GM19239 (cell line): Measurements from ENCODE around the gene TM4SF4.

ENCODE experiments used
- DNase-seq: peaks from one replicate; pipeline ENCODE4 v3.0.0; 2011; ENCODE audit warnings: low spot score; ENCODE audit not compliant: insufficient read length
- FAIRE-seq: peaks from 2 replicates; lab custom pipeline; 2011; peaks lifted over from hg19 to GRCh38; lab: Jason Lieb, UNC

Gene TM4SF4

DNA sequence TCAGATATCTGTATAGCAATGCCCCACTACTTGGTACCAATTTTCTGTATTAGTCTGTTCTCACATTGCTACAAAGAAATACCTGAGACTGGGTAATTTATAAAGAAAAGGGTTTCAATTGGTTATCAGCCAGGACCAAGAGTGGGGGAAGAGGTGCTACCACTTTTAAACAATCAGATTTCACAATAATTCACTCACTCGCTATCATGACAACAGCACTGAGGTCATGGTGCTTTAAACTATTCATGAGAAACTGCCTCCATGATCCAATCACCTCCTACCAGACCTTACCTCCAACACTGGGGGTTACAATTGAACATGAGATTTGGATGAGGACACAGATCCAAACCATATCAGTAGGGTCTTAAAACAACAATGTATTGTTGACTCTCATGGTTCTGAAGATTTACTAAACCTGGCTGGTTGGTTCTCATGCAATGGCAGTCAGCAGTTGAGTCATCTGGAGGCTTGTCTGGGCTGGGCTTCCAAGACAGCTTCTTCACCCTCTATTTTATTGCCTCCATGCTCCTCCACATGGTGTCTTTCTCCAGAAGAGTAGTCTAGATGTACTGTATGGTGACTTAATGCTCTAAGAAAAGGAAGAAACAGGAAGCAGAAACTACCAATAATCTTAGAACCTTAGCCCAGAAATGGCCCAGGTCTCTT, 21.2 kb upstream of the TM4SF4 start:
- FAIRE-seq (no peak), DNase-seq (no peak)

DNA sequence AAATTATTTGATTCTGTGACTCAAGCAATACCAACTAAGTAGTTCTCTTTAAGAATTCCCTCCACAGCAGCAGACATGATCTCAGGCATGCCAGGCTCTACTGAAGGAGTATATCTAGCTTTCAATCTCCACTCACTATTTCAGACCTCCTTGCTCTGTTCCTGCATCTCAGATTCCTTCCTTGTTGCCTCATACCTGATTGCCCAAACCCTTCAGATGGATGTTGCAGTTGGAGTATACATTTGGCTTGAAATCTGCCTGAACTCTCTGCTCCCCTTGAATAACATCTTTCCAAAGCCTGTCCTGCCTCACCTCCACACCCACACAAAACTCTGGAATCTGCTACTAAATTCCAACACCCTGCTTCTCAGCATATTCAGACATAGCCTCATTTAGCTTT, 19.8 kb upstream of the TM4SF4 start:
- FAIRE-seq, result no peak
- no peak for DNase-seq

- no peak for DNase-seq
- no peak for FAIRE-seq
Observed at GRCh38 chr3:149455366-149455765, 19.1 kb upstream of the TM4SF4 start.

- no peak for DNase-seq
- no peak for FAIRE-seq
Observed at GRCh38 chr3:149455989-149456388, 18.5 kb upstream of the TM4SF4 start.

- DNase-seq (no peak), FAIRE-seq (no peak)
Observed at GRCh38 chr3:149459491-149460059, 14.9 kb upstream of the TM4SF4 start.

- FAIRE-seq (no peak), DNase-seq (no peak)
Observed at GRCh38 chr3:149460117-149460516, 14.4 kb upstream of the TM4SF4 start.

- DNase-seq (no peak), FAIRE-seq (no peak)
Observed at GRCh38 chr3:149462051-149462450, 12.4 kb upstream of the TM4SF4 start.

DNA sequence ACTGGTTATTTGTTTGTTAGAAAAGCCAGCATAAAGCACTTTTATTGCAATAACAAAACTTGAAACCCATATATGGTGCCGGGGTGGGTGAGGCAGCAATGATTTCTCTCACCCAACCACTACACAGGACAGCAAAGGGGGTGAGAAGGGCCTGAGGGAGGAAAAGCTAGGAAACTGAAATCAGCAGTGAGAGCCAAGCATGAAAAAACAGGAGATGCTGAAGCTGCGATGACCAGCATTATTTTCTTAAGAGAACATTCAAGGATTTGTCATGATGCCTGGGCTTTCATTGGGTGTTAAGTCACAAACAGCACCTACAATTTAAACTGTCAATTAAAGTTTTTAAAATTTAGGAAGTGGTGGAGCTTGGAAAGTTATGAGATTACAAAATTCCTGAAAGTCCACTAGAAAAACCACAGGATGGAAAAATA, 11.9 kb upstream of the TM4SF4 start:
- no peak for DNase-seq

GRCh38 chr3:149463921-149464320, 10.6 kb upstream of the TM4SF4 start:
- FAIRE-seq, result no peak
- DNase-seq, result no peak

More for the DNA sequence above, 11.9 kb upstream of the TM4SF4 start:
- FAIRE-seq, result no peak

GRCh38 chr3:149464542-149465328, 9.8 kb upstream of the TM4SF4 start:
- DNase-seq (no peak), FAIRE-seq (no peak)

DNA sequence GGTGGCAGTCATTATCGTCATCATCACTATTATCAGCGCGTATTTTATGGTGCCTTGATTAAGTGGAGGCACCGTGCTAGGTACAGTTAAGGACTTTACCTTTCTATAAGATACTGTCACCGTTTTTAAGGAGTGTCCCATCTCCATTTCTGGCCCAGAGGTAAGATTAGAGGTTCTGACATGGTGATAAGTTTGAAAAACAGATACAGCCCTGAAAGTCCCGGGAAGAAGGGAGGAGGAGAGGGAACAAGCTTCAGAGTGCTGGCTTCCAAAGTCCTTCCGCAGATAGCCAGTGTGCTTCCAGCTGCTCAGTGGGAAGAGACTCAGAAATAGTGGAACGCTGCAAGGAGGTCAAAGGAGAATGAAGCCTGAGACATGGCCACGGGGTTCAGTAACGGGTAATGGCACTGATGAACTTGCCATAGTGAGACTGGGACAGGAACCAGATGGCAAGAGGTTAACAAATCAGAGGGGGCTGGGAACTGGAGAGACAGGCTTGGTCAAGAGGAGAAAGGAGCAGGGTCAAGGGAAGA, 9.1 kb upstream of the TM4SF4 start:
- FAIRE-seq, result no peak
- no peak for DNase-seq

DNA sequence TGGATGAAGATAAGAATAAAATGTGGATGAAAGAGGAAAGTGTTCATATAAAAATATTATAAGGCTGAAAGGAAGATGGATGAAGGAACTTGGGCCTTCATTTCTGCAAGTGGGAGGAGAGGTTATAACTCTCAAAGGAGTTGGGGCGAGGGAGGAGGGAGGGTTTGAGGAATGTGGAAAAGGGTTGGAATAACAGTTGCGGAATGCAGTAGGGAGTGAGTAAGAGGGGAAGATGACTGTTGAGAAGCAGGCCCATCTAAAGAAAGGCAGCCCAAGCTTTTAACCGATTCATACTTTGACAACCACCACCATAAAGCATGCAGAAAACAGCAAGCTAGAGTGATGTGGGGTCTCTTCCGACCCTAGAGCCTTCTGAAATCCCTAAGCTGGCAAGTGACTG, 8.3 kb upstream of the TM4SF4 start:
- DNase-seq (no peak), FAIRE-seq (no peak)

DNA sequence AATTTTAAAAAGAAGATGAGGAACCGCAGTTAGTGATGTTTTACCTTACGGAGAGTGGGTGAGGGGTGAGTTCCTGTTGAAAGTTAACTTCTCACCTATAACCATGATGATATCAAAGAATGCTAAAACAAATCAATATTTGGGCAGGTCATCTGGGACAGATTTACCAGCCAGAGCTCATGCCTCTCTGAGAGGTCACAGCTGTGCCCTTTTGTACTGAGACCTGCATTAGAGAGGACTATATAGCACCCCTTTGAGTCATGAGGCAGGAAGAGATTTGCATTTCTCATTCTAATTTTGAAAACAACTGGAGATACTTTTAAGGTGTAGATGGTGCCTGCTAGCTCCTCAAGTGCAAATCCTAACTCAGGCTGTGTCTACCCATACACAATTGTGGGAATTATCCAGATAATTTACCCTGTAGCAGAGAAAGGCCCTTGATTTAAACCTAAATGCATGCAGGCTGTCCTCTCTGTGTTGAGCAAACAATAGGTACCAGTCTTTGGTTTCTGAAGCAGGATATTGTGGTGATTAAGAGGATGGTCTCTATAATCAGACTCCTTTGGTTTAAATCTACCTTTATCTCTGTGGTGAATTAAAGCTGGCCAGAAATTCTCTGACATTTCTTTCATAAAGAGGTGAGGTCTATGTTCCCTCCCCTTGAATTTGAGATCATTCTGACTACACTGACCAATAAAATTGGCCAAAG, 5.8 kb upstream of the TM4SF4 start:
- DNase-seq, result peak; percentile 20
- FAIRE-seq, result no peak

GRCh38 chr3:149470381-149470780, 4.1 kb upstream of the TM4SF4 start:
- DNase-seq, result no peak
- FAIRE-seq, result no peak

GRCh38 chr3:149472030-149472797, 2.3 kb upstream of the TM4SF4 start:
- no peak for FAIRE-seq
- no peak for DNase-seq

- DNase-seq (no peak), FAIRE-seq (no peak)
Observed at GRCh38 chr3:149473357-149474249, 894 bp upstream of the TM4SF4 start.

GRCh38 chr3:149475451-149476060, 1.1 kb downstream of the TM4SF4 start:
- FAIRE-seq, result no peak
- DNase-seq, result no peak

DNA sequence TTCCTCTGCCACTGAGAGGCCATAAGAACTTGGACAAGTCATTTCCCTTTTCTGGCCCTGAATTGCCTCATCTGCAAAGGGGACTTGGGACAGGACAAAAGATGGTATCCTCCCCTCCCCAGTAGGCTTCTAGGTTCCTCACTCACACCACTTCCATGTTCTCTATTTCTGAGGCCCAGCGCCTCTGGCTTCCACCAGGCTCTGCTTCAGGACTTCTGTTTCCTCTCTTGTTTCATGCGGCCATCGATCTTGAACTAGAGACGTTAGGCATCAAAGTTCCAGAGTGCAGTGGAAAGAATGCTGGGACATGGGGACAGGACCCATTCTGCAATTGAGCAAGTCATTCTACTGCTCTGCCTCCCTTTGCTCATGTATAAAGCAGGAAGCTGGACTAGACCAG, 1.7 kb downstream of the TM4SF4 start:
- no peak for FAIRE-seq
- no peak for DNase-seq
